HEK293T (cell line): ENCODE measurements around the gene BRAF.

Experiments used
- BHLHE40 ChIP-seq: fragments of 450-650 bp; IDR thresholded peaks from 2 replicates; pipeline ENCODE4 v1.6.1; 2016; ENCODE audit warnings: mild to moderate bottlenecking, moderate library complexity, borderline replicate concordance
- ELF4 ChIP-seq: fragments of 450-650 bp; IDR thresholded peaks from 2 replicates; pipeline ENCODE4 v1.6.1; 2017; ENCODE audit warnings: antibody characterized with exemption
- FOXM1 ChIP-seq: fragments of 450-650 bp; IDR thresholded peaks from 2 replicates; pipeline ENCODE4 v1.6.1; 2017; ENCODE audit warnings: mild to moderate bottlenecking, borderline replicate concordance
- PKNOX1 ChIP-seq: fragments of 450-650 bp; IDR thresholded peaks from 2 replicates; pipeline ENCODE4 v1.6.1; 2016
- SUZ12 ChIP-seq: fragments of 450-650 bp; IDR thresholded peaks from 2 replicates; pipeline ENCODE4 v1.6.1; 2016; ENCODE audit warnings: mild to moderate bottlenecking
- ZNF384 ChIP-seq: fragments of 450-650 bp; IDR thresholded peaks from 2 replicates; pipeline ENCODE4 v1.6.1; 2016

DNA sequence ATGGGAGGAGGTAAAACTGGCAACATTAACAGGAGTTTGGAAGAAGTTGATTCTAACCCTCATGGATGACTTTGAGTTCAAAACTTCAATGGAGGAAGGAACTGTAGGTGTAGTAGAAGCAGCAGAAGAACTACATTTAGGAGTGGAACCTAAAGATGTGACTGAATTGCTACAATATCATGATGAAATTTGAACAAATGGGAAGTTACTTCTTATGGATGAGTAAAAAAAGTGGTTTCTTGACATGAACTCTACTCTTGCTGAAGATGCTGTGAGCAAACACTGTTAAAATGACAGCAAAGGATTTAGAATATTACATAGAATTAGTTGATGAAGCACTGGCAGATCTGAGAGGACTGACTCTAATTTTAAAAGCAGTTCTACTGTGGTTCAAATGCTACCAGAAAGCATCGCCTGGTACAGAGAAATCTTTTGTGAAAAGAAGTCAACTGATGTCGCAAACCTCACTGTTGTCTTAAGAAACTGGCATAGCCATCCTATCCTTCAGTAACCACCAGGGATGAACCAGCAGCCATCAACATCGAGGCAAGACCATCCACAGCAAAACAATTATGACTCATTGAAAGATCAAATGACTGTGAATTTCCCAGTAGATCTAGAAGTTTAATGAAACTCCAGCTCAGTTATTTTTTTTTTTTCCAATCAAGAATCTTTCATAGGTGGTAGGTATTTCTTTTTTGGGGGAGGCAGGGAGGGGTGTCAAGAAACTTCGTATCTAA lies 20.8 kb downstream of the BRAF start:
- no peak for TF ChIP-seq BHLHE40
- no peak for TF ChIP-seq FOXM1
- TF ChIP-seq ELF4: no peak
- TF ChIP-seq PKNOX1: no peak
- TF ChIP-seq SUZ12: no peak
- no peak for TF ChIP-seq ZNF384
